Ramos (cell line): Measurements from ENCODE around the gene DGKD.

Experiments
- in situ Hi-C: fragments of 300-500 bp; cut with MboI; formaldehyde crosslinking; loops from one replicate; pipeline ENCODE4 v1.14.3; 2022; ENCODE audit warnings: low sequenced_read_pairs; ENCODE audit not compliant: unreplicated experiment

DGKD gene

DNA sequence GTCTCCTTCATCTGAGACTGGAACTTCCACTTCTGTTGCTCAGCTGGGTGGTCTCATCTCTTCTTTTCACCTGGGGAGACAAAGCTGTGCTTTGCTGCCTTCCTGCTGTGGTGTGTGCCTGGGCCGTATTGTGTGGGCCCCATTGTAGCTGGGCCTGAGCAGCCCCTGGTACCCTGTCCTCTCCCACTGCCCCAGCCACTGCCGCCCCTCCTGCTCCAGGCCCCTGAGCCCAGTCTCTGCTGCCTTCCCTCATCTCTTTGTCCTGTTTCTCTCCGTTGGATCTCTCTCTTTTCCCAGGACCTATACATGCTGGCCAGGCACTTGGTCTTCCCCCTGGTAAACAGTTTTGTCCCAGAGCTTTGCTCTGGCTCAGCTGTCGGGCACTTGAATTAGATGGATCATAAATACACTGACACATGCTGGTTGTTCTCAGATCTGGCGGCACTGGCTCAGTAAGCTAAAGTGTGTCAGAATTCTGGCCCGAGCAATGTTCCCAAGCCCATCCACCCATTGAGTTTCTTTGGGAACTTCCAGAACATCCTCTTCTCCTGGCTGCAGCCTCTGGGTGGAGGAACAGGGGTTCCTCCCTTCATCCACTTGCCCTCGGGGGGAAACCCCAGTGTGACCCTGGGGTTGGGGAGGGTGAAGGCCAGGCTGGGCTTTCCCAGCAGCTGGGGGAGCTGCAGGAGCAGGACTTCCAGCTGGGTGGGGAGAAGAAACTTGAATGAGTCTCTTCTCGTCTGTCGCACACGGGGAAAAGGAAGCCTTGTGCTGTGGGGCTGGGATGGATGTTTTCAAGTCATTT lies 99.0 kb downstream of the DGKD start:
- in situ Hi-C loops, result no loop called here

DNA sequence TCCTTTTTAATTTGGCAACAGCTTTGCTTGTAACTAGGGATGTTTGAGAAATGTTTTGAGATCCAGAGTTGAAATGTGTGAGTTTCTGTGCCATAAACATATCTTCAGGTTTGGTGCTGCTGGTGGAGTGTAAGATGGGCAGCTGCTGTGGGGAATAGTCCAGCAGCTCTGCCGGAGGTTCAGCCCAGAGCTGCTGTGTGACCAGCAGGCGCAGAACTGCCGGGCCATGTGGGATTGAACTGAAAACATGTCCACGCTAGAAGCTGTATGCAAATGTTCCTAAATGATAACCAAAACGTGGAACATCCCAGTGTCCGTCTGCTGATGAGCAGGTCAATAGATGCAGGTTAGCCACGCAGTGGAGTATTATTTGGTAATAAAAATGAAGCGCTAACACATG lies 99.6 kb downstream of the DGKD start:
- in situ Hi-C loops, result no loop called here

DNA sequence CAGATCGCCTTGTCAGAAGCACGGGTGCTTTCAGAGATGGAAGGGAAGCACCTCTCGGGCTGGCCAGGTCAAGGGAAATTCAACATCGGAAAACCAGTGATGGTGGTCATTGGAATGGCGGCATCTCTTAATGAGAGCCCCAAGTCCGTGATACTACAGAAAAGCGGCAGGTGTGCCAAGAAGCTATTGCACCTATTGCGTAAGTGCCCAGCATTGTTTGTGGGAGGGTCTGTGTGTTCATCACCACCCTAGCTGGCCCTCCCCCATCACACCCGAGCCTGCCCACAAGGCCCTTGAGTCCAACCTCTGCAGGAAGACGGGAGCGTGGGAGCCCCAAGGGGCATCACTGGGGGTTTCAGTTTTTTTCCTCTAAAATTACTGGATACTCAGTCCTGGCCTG lies 100.7 kb downstream of the DGKD start:
- in situ Hi-C loops, result no loop called here

DNA sequence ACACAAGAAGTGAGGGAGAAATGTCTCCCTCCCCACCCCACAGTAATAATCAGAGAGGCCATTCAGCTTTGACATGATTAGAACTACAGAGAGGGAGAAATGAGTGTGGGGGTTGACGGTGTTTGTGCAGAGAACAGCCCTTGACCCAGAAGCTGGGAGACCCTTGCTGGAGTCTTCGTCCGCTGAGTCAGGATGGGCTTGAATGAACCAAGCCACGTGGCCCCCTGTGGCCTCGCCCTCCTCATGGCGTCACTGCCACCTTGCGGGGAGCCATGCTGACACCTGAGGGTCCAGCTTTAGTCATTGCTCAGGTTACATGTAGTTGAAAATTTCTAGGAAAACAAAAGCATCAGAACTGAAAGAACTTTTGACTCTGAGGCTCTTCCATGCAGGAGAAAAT lies 101.2 kb downstream of the DGKD start:
- in situ Hi-C loops, result no loop called here

DNA sequence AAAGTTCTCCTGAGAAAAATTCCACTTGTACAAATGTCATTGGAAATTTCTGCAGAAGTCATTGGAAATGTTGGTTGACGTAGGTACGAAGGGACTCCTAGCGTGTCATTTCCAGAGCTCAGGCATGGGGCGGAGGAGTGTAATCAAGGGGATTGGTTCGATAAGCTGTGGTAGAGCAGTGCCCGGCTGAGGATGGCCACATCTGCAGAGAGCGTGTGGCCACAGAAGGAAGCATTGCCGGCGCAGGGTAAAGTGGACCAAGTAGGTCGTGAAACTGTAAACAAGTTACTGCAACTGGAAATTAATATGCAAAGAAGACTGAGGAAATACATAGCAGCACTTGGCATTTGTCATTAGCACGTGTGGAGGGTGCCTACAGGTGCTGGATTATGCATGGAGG lies 101.8 kb downstream of the DGKD start:
- in situ Hi-C loops, result no loop called here

DNA sequence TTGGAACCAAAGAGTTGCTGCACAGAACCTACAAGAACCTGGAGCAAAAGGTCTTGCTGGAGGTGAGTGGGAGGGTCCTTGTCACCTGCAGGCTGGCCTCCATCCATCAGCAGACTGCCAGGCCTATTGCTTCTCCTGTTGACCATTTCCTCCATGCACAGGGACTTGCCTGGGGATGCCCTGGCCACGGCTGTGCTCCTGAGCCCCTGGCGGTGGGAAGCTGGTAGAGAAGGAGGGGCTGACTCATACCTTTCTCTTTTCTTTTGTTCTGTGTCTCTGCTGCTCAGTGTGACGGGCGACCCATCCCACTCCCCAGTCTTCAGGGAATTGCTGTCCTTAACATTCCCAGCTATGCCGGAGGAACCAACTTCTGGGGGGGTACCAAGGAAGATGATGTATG lies 102.6 kb downstream of the DGKD start:
- in situ Hi-C loops, result no loop called here

DNA sequence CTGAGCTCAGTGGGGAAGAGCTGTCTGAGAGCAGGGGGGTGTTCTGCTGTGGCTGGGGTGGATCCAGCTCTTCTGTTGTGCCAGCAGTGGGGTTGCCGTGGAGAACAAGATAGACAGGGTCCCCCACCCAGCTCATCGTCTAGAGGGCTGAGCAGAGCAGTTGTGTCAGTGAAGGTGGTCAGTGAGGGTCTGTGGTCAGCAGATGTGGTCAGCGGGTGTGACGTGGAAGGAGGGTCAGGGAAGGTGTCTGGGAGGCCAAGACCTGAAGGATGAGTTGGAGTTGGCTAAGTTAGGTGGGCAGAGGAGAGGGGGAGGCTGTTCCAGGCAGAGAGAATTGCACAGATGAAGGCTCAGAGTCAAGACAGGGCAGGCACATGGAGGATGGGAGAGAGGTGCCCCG lies 103.1 kb downstream of the DGKD start:
- in situ Hi-C loops, result no loop called here

DNA sequence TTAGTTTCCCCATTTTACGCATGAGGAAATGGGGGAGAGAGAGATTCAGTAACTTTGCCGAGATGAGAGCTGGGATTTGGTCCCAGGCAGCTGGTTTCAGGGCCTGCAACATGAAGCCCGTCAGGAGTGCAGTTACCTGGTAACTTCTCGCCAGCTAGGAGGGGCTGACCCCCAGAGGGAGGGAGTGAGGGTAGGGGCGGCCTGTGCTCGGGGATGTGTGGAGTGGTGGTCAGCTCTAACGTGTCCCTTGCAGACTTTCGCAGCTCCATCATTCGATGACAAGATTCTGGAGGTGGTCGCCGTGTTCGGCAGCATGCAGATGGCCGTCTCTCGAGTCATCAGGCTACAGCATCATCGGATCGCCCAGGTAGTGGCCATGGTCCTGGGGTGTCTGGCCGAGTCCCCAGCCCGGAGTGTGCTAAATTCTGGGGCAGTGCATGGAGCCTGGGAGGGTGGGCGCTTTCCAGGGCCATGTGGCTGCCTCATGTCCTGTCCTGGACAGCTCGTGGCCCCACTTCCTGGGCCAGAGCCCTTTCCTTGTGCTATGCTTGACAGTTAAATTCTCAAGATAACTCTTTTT lies 103.8 kb downstream of the DGKD start:
- in situ Hi-C loops, result no loop called here

DNA sequence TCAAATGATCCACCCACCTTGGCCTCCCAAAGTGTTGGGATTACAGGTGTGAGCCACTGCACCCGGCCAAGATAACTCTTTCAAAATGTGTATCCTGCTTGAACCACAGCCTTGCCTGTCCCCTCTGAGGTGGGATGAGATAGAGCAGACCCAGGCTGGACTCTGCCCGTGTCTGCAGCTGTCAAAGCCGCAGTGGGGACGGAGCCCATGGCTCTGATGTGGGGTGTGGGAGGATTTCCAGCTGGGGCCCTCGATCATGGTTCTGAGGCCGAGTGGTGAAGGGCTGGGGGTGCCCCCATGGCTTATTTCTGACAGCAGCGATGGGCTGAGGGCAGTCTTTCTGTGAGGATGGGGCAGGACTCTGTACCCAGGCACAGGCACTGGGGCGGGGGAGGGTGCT lies 104.5 kb downstream of the DGKD start:
- in situ Hi-C loops, result no loop called here

DNA sequence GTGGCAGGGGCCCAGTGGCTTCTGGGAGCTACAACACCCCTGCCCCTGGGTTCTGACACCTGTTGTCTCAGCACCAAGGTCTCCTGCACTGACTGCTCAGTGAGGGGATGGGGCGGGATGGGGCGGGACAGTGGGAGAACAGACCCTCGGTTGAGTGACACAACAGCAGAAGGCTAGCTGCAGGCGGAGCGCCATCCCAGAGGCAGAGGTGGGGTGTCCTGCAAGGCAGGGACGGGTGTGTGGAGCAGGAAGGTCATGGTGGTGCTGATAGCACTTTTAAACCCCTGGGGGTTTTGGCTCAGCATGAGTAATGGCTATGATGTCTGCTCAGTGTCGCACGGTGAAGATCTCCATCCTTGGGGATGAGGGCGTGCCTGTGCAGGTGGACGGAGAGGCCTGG lies 105.1 kb downstream of the DGKD start:
- in situ Hi-C loops, result no loop called here

DNA sequence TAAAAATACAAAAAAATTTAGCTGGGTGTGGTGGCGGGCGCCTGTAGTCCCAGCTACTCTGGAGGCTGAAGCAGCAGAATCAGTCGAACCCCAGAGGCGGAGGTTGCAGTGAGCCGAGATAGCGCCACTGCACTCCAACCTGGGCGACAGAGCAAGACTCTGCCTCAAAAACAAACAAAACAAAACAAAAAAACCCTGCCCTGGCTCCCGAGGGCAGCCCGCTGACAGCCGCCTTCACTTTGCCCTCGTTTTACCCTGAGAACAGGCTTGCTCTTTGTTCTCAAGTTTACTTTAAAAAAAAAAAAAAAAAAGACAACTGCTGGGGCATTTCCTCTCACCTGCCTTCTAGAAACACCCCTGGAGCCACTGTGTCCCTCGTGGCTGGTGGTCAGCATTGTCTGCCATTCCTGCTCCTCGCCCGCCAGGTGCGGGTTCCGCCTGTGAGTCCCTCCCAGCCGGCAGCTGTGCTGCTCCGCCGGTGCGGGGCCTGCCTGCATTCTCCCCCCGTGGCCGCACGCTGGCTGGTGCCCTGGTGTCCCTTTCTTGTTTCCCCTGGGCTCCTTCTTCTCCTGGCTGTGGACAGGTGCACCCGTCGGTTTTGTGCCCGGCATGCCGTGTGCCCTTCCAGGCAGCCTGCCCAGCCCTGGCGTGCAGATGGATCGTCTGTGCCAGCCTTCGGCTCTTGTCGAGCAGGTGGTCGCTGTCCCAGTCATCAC lies 106.6 kb downstream of the DGKD start:
- in situ Hi-C loops, result no loop called here

DNA sequence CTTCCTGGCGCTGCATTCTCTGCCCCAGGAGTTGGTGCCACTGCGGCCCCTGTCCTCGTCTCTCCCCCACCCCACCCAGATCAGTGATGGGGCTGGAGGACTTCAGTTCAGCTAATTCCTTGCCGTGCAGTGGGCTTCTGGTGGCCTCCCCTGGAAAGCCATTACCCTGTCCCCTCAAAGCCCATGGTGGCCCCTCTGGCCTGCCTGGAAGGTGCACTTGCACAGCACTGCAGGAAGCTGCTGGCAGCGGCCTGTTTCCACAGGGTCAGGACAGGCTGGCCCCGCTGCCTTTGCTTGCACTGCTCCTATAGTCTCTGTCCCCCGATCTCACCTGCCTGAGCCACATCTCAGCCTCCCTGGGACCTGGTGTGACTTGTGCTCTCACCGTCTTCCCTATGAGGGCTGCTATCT lies 107.2 kb downstream of the DGKD start:
- in situ Hi-C loops, result no loop called here

DNA sequence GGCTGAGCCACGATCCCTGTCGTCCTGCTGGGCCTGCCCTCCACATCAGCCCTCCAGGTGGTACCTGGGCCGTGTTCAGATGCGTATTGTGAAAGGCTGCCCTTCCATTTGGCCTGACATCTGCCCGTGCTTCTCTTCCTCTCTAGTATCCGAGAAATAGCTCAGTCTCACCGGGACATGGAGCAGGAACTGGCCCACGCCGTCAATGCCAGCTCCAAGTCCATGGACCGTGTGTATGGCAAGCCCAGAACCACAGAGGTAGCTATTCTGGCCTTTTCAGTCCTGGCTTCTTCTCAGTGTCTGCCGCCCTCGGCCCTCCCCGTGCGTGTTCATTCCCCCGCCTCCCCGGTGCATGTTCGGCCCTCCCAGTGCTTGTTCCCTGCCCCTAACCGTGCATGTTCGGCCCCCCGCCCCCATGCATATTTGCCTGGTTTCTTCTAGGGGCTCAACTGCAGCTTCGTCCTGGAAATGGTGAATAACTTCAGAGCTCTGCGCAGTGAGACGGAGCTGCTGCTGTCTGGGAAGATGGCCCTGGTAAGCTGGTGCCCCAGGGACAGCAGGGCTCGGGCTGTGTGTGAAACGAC lies 108.0 kb downstream of the DGKD start:
- in situ Hi-C loops, result no loop called here

DNA sequence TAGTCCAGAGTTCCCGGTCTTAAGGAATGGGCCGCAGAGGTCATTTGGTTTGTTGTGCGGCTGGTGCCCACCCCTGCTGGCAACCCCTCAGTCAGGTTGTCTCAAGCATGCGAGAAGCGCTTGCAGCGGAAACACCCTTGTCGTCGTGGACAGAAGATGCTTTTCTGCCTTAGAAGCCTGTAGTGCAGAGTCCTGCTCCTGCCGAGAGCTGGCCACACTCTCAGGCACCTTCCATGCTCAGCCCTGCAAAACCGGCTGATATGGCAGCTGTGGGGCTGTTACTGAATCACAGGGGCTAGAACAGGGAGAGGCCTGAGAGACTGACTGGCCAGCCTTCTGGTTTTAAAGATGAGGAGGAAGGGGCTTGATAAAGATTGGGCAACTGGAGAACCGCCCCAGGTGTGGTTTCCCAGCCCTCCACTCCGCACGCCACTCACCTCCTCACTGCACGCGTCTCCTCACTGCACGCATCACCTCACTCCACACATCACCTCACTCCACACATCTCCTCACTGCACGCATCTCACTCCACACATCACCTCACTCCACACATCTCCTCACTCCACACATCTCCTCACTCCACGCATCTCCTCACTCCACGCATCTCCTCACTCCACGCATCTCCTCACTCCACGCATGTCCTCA lies 108.7 kb downstream of the DGKD start:
- in situ Hi-C loops, result no loop called here

DNA sequence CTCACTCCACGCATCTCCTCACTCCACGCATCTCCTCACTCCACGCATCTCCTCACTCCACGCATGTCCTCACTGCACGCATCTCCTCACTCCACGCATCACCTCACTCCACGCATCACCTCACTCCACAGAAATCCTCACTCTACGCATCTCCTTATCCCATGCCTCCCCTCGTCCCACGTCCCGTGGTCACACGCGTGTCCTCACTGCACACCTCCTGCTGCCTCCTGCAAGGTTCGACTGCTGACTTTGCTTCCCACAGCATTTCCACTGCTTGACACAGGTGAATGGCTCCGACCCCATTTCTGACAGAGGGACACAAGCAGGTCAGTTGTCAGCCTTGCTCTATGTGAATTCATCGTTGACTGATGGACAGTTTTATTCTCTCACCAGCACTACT lies 109.3 kb downstream of the DGKD start:
- in situ Hi-C loops, result no loop called here

DNA sequence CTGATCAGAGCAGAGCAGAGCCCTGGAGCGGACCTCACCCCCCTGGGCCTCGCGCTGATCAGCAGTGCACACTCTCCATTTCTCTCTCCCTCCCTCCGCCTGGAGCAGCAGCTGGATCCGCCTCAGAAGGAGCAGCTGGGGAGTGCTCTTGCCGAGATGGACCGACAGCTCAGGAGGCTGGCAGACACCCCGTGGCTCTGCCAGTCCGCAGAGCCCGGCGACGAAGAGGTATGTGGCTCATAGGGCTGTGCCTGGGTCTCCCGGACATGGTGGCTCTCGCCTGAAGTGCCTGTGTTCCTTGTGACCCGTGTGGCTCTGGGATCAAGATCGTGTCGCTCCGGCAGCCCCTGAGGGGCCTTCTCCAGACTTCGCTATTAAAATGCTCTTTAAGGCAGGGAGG lies 109.8 kb downstream of the DGKD start:
- in situ Hi-C loops, result no loop called here

DNA sequence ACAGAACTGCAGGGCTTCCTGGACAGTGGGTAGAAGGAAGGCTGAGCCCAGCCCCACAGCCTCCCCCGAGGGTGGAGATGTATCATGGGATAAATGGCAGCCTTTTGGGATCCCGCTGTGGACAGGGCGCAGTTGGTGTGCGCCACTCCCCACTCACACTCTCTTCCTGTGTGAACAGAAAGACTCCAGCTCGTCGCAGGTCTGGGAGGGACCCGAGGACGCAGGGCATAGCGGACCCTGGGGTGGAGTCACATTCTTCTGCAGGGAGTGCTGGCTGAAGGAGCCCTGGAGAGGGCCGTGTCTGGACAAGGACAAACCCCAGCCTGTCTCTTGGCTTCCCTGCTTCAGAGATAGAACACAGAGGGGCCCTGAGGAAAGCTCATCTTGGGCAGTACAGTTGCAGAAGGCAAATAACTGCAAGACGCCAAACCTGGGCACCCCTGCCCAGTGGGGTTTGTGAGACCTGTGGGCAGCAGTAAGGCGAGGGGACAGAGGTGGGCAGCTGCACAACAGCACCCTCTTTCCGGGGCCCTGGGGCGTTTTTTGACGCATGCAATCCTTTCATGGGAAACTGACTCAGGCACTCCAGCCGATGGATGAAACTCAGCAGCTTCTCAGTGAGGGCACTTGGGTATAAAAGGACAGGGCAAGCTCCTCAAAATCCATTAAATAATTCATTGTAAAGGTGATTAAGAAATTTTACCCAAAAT lies 110.4 kb downstream of the DGKD start:
- in situ Hi-C loops, result no loop called here

DNA sequence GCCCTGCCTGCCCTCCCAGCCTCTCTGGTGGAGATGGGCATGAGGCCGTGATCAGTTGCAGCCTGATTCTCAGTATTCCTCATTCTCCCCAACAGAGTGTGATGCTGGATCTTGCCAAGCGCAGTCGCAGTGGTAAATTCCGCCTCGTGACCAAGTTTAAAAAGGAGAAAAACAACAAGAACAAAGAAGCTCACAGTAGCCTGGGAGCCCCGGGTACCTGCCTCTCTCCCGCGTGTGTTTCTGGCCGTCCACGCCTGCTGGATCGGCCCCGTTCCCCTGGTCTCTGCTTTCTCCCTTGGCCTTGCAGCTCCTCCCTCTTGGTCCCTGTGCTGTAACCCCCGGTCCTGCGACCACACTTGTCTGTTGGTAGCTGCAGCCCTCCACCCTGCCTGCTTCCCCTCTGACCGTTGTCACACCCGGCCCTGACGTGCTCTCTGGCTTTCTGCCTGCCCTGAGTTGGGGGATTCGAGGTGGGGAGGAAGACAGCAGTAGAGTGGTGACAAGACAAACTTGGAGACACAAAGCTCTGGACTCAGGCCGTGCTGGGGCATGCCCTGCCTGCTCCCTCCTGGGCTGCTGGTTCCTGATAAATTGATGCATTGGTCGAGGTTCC lies 112.8 kb downstream of the DGKD start:
- in situ Hi-C loops, result no loop called here

DNA sequence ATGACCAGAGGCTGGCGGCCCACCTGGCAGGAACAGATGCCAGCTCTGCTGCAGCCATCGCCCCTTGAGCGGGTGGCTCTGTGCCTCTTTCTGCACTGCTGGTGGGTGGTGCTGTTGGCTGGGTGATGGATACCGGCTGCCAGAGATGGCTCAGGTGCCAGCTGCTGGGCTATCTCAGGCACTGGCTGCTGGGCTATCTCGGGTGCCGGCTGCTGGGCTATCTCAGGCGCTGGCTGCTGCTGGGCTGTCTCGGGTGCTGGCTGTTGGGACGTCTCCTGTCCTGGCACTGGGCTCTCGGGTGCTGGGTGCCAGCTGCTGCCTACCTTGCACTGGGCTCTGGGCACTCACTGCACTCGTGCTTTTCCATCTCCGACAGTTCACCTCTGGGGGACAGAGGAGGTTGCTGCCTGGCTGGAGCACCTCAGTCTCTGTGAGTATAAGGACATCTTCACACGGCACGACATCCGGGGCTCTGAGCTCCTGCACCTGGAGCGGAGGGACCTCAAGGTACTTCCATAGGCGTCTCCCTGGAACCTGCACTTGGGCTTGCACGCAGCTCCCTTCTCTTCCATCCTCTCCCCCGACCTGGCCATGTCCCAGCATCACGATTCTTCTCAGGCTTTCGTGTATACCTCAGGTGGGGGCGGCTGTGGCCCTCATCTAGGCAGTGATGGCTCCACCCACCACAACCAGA lies 113.9 kb downstream of the DGKD start:
- in situ Hi-C loops, result no loop called here
